ENCODE measurements around the gene MRAS. TPM values are rescaled to one million over a fixed set of nuclear protein-coding genes. Genes with fewer than 3 reads are reported as not detected.

MRAS gene
- total RNA-seq, 4 donors from 2014 or later: 31.8 to 58.1 (median 51.8) TPM

DNA sequence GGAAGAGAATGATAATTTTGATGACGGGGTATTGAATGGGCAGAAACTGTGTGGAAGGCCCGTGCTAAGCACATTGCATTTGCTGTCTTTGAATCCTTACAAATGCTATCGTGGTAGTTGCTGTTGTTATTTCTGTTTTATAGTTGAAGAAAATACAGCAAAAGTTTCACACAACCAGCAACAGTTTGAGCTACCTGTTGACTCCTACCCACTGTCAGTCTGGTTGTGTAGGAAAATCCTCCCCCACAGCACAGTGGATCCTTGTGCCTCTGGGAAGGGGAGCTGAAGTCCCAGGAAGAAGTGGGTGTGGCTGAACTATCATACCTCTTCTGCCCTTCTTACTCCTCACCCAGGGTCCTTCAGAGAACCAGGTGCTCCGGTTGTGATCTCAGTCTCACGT is 29.4 kb downstream of the MRAS start:
- ATAC-seq: no peak
- no peak overlapping the region for H3K27ac ChIP-seq
- peaks cover 16 to 44% (median 18%) of the 10 kb centered on the region in 3 donors for H3K4me1 ChIP-seq
- no peak for TF ChIP-seq POLR2AphosphoS5 (IDR thresholded peaks at IDR 0.05)
- H3K4me3 ChIP-seq: no peak overlapping the region
- H3K27me3 ChIP-seq: no peaks in the 10 kb centered on the region
- whole genome bisulfite sequencing, 2 donors (ENCODE audit: low coverage in 1 of 2): 85% methylated on average over 5 of the region's 5 CpGs; no CpG with 5 or more reads in 1 of the 2 donors
- H3K36me3 ChIP-seq: peaks cover 0 to 39% of the 10 kb centered on the region in 2 donors
- H3K9me3 ChIP-seq: no peaks in the 10 kb centered on the region

- H3K4me1 ChIP-seq: peaks cover 16 to 49% (median 19%) of the 10 kb centered on the region in 3 donors
- ATAC-seq: no peak
Measured at GRCh38 chr3:138378331-138378730, 30.0 kb downstream of the MRAS start.

DNA sequence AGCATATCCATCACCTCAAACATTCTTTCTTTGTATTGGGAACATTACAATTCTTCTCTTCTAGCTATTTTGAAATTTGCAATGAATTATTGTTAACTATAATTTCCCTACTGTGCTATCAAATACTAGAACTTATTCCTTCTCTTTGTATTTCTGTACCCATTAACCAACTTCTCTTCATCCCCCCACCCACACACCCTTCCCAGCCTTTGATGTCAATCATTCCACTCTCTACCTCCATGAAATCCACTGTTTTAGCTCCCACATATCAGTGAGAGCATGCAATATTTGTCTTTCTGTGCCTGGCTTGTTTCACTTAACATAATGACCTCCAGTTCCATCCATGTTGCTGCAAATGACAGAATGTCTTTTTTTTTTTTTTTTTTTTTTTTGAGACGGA is 30.6 kb downstream of the MRAS start:
- no peak for ATAC-seq
- Histone ChIP-seq H3K36me3 (peaks cover 0 to 30% of the 10 kb centered on the region in 2 donors), H3K27ac (no peak overlapping the region), H3K9me3 (no peaks in the 10 kb centered on the region), H3K27me3 (no peaks in the 10 kb centered on the region), H3K4me3 (no peak overlapping the region), H3K4me1 (peaks cover 16 to 52% (median 19%) of the 10 kb centered on the region in 3 donors)
- no CpG with 5 or more reads among the region's 1 CpG for WGBS, 2 donors (ENCODE audit: low coverage in 1 of 2)
- TF ChIP-seq EP300 (IDR thresholded peaks at IDR 0.05): no peak

More at GRCh38 chr3:138378331-138378730, 30.0 kb downstream of the MRAS start:
- no peak for TF ChIP-seq CTCF (IDR thresholded peaks at IDR 0.05)
- TF ChIP-seq POLR2A (IDR thresholded peaks at IDR 0.05): no peak
- no peak for TF ChIP-seq POLR2AphosphoS5 (IDR thresholded peaks at IDR 0.05)
- TF ChIP-seq EP300 (IDR thresholded peaks at IDR 0.05): no peak
- Histone ChIP-seq H3K36me3 (peaks cover 0 to 34% of the 10 kb centered on the region in 2 donors), H3K4me3 (no peak overlapping the region), H3K27me3 (no peaks in the 10 kb centered on the region), H3K27ac (no peak overlapping the region), H3K9me3 (no peaks in the 10 kb centered on the region)
- 71 to 91% methylated on average over 1 to 5 of the region's 5 CpGs for WGBS, 2 donors (ENCODE audit: low coverage in 1 of 2)

DNA sequence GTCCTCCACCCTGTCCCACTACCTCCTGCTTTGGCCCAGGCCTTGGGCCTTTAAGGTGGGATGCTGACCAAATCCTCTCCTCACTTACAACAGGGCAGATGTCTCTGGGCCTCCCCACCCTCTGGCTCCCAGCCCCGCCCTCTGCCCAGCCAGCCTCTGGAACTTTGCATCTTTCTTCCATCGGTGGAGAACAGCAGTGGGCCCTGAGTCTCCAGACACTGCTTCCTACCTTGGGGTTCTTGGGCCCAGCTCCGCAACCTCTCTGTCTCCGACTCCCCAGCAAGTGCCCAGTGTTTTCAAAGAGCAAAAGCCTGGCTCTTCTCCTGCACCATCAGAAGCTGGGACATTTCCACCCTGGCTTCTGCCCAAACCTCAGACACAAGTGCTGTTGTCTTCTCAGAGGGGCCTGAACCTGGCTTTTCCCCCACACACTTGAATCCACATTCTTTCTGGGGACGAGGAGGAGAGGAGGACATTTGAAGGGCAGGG is 33.1 kb downstream of the MRAS start:
- H3K27ac ChIP-seq: peak overlapping the region; percentile 78 to 86 (median 82)
- H3K9me3 ChIP-seq: no peaks in the 10 kb centered on the region
- peaks cover 0 to 20% of the 10 kb centered on the region in 2 donors for H3K36me3 ChIP-seq
- no peak for TF ChIP-seq POLR2A (IDR thresholded peaks at IDR 0.05)
- ATAC-seq: peak; percentile 47
- no peak overlapping the region for H3K4me3 ChIP-seq
- H3K27me3 ChIP-seq: no peaks in the 10 kb centered on the region
- H3K4me1 ChIP-seq: peaks cover 16 to 39% (median 19%) of the 10 kb centered on the region in 3 donors
- 52% methylated on average over 2 of the region's 5 CpGs; no CpG with 5 or more reads in 1 of the 2 donors for WGBS, 2 donors (ENCODE audit: low coverage in 1 of 2)

DNA sequence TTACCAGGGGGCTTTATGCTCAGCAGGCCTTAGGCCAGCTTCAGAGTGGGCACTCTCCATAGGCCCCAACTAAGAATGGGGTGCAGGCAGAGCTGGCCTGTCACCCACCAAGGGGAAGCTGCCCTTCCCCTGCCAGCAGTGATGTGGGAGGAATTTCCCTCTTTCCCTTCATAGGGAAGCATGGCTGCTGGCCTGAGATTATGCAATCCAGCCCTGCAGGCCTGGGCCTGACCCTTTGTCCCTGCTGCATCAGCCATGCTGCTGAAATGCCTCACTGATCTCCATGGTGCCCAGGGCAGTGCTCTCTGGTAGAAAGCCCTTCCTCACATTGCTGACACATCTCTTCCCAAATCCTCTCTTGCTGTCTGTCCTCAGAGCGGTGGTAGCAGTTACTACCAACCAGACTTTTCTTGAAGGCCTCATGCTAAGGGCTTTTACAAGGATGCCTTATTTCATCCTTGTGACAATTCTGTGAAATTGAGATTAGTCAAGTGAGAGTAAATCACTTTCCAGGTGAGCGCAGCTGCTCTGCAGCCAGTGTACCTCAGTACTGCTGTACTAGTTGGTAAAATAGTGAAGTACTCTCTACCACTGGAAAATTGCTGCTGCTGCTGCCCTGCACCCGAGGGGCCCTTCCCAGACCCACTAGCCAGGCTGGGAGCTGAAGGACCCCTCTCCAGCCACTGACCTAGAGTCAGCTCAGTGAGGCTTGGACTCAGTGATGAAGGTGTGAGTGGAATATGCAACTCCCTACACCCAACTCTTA is 33.8 kb downstream of the MRAS start:
- peaks cover 16 to 32% (median 19%) of the 10 kb centered on the region in 3 donors for H3K4me1 ChIP-seq
- H3K36me3 ChIP-seq: peaks cover 0 to 17% of the 10 kb centered on the region in 2 donors
- WGBS, 2 donors (ENCODE audit: low coverage in 1 of 2): 100% methylated on average over 3 of the region's 3 CpGs; no CpG with 5 or more reads in 1 of the 2 donors
- H3K9me3 ChIP-seq: no peaks in the 10 kb centered on the region
- H3K27me3 ChIP-seq: no peaks in the 10 kb centered on the region
- peak overlapping the region; percentile 78 to 86 (median 82) for H3K27ac ChIP-seq
- peak; percentile 95 for ATAC-seq
- H3K4me3 ChIP-seq: no peak overlapping the region
- no peak for TF ChIP-seq POLR2A (IDR thresholded peaks at IDR 0.05)
- TF ChIP-seq POLR2AphosphoS5 (IDR thresholded peaks at IDR 0.05): peak; percentile 55

GRCh38 chr3:138383715-138384465 is 35.5 kb downstream of the MRAS start:
- H3K27me3 ChIP-seq: no peaks in the 10 kb centered on the region
- no peak overlapping the region for H3K4me3 ChIP-seq
- TF ChIP-seq POLR2A (IDR thresholded peaks at IDR 0.05) (no peak), EP300 (IDR thresholded peaks at IDR 0.05) (no peak), CTCF (IDR thresholded peaks at IDR 0.05) (no peak), POLR2AphosphoS5 (IDR thresholded peaks at IDR 0.05) (no peak)
- no peak for ATAC-seq
- no peaks in the 10 kb centered on the region for H3K9me3 ChIP-seq
- H3K36me3 ChIP-seq: peaks cover 0 to under 1% of the 10 kb centered on the region in 2 donors
- 90 to 96% methylated on average over 10 of the region's 10 CpGs for WGBS, 2 donors (ENCODE audit: low coverage in 1 of 2)
- H3K27ac ChIP-seq: peak overlapping the region in 1 of 4 donors; percentile 86
- H3K4me1 ChIP-seq: peaks cover 16 to 29% (median 19%) of the 10 kb centered on the region in 3 donors

All from gastroesophageal sphincter (tissue), 4 donors.